Raji (cell line): ENCODE data around the gene DACH1.

Experiments
- POLR2A ChIP-seq: IDR thresholded peaks from 2 replicates; pipeline ENCODE4 v1.6.1; 2011; ENCODE audit warnings: low read depth, low read length, control low read depth; ENCODE audit not compliant: insufficient read depth

Gene DACH1

GRCh38 chr13:71856548-71857043, 10.4 kb downstream of the DACH1 start:
- no peak for TF ChIP-seq POLR2A

GRCh38 chr13:71854401-71854800, 12.6 kb downstream of the DACH1 start:
- no peak for TF ChIP-seq POLR2A

- no peak for TF ChIP-seq POLR2A
These were observed 13.3 kb downstream of the DACH1 start for GRCh38 chr13:71853725-71854124.

GRCh38 chr13:71852736-71853135, 14.3 kb downstream of the DACH1 start:
- no peak for TF ChIP-seq POLR2A

GRCh38 chr13:71851498-71852409, 15.2 kb downstream of the DACH1 start:
- no peak for TF ChIP-seq POLR2A

GRCh38 chr13:71842003-71842402, 25.0 kb downstream of the DACH1 start:
- TF ChIP-seq POLR2A: no peak

- no peak for TF ChIP-seq POLR2A
These were observed 28.2 kb downstream of the DACH1 start for GRCh38 chr13:71838842-71839241.

GRCh38 chr13:71831716-71832115, 35.3 kb downstream of the DACH1 start:
- no peak for TF ChIP-seq POLR2A

- TF ChIP-seq POLR2A: no peak
These were observed 36.3 kb downstream of the DACH1 start for GRCh38 chr13:71830736-71831135.

- no peak for TF ChIP-seq POLR2A
These were observed 36.7 kb downstream of the DACH1 start for GRCh38 chr13:71830323-71830722.

GRCh38 chr13:71829547-71829946, 37.5 kb downstream of the DACH1 start:
- no peak for TF ChIP-seq POLR2A

GRCh38 chr13:71828564-71828963, 38.4 kb downstream of the DACH1 start:
- no peak for TF ChIP-seq POLR2A

GRCh38 chr13:71828117-71828516, 38.9 kb downstream of the DACH1 start:
- no peak for TF ChIP-seq POLR2A

- TF ChIP-seq POLR2A: no peak
These were observed 39.8 kb downstream of the DACH1 start for GRCh38 chr13:71827241-71827640.

GRCh38 chr13:71820699-71821098, 46.3 kb downstream of the DACH1 start:
- TF ChIP-seq POLR2A: no peak

- no peak for TF ChIP-seq POLR2A
These were observed 49.7 kb downstream of the DACH1 start for GRCh38 chr13:71817335-71817734.

GRCh38 chr13:71814806-71815360, 52.1 kb downstream of the DACH1 start:
- TF ChIP-seq POLR2A: no peak

GRCh38 chr13:71813187-71813586, 53.8 kb downstream of the DACH1 start:
- TF ChIP-seq POLR2A: no peak
